Umbilical cord (tissue), 2 donors: Measurements from ENCODE around the gene SDK1. TPM values are rescaled to one million over a fixed set of nuclear protein-coding genes. Genes with fewer than 3 reads are reported as not detected.
A peak's percentile ranks its signal among the peaks of the same experiment; 100 is the strongest.

Experiments
- DNase-seq: peaks from one replicate; pipeline ENCODE4 v3.0.0-alpha.2; 2015; ENCODE audit warnings: low spot score
- total RNA-seq: library from RNA; depleted of rRNA; stranded (reverse); fragments of >200 nt; gene quantifications from one replicate; pipeline ENCODE4 v1.2.3, GENCODE V29; 2014; ENCODE audit warnings: low replicate concordance; ENCODE audit not compliant: insufficient read depth

The SDK1 gene
- total RNA-seq, 1 donor from 2014 or later: 7.9 TPM

DNA sequence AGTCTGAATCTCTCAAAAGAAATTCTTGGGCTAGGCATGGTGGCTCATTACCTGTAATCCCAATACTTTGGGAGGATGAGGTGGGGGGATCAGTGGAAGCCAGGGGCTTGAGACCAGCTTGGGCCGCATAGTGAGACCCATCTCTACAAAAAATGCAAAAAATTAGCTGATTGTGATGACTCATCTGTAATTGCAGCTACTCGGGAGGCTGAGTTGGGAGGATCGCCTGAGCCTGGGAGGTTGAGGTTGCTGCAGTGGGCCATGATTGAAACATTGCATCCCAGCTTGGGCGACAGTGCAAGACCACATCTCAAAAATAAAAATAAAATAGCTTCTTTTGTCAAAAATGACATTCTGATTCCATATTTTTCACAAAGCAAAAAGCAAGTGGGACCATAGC lies 736.3 kb downstream of the SDK1 start:
- DNase-seq: no peak

- no peak for DNase-seq
Measured at GRCh38 chr7:4037877-4038276, 736.8 kb downstream of the SDK1 start.

DNA sequence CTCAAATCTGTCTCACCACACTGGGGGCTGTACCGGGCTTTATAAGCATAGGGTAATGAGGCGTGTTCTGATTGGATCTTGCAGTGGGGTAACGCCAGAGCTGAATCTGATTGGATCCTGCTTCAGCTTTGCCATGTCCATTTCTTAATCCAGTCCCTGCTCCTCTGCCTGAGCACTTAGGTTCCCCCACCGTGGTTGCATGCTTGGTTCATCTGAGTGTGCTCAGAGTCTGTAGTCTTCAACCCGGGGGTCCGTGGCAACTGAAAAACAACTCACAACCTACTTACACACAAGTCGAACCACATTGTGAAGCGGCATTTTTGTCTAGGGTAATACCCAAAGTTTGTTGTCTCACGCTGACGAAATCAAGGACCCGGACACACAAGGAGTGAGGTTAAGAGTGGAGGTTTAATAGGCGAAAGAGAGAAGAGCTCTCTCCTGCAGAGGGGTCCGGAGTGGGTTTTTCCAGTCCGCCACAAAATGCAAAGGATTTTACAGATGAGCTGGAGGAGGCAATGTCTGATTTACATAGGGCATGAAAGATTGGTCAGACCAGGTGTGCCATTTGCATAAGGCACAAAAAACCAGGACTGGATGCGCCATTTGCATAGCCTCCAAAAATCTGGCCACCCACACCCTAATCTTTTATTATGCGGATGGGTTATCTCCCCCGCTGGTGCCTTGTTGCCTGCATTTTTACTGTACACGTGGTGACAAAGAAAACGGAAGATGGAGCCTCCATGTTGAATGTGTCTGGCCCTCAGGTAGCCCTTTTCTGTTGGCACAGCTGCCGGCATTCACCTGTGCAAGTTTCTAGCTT lies 739.3 kb downstream of the SDK1 start:
- DNase-seq: no peak

DNA sequence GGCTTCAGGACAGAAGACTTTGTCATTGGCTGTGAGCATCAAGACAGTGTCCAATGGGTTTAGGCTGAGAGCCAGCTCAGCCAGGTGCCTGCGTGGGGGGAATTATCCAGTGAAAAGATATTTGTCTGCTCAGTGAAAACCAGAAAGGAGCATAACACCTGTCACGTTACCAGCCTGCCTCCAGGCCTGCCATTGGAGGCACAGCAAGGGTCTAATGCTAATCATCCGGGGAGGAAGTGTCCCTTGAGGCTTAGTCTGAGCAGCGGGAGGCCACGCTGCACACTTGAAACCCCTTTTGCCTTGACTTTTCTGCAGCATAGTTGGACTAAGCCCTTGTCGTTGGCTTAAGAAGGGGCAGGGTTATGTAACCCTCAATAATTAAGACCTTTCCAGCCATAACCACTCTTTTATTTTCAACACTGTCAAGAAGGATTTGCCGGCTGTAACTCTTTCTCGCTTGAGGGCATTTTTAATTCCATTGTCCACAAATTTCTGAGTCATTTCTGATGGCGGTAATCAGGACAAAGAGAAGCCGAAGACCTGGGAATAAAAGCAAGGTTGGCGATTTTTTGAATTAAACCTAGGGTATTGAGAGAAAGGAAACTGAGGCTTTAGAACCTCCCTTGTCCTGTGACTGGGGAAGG lies 741.5 kb downstream of the SDK1 start:
- no peak for DNase-seq

GRCh38 chr7:4043988-4044387 lies 742.9 kb downstream of the SDK1 start:
- no peak for DNase-seq

DNA sequence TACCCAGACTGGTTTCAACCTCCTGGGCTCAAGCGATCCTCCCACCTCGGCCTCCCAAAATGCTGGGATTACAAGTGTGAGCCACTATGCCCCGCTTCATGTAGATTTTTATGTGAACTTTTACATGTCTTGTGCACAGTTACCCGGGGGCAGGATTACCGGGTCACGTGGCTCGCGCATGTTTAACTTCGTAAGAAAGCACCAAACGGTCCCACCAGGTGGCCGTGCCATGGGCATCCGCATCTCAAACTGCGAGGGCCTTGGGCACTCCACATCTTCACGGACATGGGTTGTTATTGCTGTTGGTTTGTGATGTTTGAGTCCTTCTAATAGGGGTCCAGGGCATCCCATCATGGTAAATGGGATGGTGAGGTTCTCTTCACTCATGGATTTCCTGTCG lies 744.4 kb downstream of the SDK1 start:
- no peak for DNase-seq

DNA sequence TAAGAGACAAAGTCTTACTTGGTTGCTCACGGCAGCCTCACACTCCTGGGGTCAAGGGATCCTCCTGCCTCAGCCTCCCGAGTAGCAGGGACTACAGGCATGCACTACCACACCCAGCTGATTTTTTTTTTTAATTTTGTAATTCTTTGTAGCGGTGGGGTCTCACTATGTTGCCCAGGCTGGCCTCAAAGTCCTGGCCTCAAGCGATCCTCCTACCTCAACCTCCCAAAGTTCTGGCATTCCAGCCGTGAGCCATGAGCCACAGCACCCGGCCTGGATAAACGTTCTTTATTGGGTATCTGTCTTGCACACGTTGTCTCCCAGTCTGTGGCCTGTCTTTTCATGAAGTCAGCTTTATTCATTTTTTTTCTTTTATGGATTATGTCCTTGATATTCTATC lies 744.9 kb downstream of the SDK1 start:
- DNase-seq: no peak

DNA sequence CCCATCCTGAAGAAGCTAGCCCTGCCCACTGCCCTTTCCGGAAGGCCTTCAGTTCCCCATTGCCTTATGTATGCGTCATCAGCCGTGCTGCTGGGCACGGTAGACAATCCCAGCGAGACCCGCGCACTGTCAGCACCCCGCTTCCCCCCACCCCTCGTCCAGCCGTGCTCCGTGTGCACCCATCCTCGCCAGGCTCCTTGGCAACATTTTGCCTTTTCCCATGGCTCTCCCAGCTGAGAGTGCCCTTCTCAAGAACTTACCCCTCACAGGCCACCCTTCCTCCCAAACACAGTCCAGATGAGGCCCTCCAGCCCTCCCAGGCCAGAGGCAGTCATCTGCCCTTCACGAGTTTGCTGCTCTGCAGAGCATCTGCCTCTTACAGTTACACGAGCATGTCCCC lies 747.3 kb downstream of the SDK1 start:
- no peak for DNase-seq

GRCh38 chr7:4049202-4049601 lies 748.1 kb downstream of the SDK1 start:
- no peak for DNase-seq

DNA sequence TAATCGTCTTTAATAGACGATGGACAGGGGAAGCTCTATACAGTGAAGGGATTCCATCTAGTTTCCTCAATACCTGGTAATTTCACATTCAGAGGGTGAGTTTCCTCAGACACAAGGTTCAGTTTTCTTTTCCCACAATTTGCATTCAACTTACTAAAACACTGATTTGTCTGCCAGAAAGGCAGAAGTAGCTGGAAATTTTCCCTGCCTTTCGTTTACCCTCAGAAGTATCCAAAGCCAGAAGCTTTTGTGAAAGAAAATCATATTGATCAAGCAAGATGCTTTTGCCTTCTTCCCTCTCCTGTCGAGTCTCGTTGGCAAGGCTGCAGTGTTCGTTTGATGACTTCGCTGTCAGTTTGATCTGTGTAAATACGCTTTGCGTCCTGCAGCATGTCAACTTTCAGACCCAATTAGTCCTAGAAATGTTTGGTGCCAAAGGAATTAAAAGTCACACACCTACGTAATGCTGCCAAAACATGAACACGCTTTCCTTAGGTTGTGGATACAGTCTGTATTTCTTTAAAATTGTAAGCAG lies 749.1 kb downstream of the SDK1 start:
- DNase-seq: no peak

DNA sequence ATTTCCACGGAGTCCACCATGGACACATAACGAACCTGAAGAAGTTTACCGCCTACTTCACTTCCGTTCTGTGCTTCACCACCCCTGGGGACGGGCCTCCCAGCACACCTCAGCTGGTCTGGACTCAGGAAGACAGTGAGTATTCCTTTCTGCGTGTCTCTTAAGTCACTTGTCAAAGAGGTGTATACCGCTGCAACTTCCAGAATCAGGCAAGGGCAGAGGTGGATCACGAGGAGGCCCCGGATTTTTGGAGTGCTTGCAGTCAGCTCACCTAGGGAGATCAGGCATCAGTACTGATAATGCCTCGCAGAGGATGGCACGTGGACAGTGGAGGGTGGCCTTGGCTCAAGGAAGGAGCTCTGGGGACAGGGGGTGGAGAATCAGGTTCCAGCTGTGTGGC lies 750.6 kb downstream of the SDK1 start:
- DNase-seq: no peak

DNA sequence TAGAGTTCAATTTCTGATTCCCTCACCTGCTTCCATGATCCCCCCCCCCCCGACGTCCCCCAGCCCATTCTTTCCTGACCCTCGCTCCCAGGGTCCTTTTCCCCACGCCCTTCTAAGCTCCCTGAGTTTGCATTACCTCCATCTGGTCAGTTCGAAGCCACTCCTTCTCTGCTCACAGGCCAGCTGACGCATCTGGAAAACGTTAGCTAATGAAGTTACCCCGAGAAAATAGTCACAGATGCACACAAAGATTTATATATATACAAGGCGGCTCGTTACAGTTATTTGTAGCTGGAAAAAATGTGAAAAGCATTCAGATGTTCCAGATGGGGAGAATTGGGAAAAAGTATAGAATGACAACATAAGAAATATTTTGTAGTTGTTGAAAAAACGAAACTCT lies 751.1 kb downstream of the SDK1 start:
- peak; percentile 50 for DNase-seq

GRCh38 chr7:4054158-4054557 lies 753.1 kb downstream of the SDK1 start:
- no peak for DNase-seq

GRCh38 chr7:4056552-4057288 lies 755.7 kb downstream of the SDK1 start:
- DNase-seq: no peak

DNA sequence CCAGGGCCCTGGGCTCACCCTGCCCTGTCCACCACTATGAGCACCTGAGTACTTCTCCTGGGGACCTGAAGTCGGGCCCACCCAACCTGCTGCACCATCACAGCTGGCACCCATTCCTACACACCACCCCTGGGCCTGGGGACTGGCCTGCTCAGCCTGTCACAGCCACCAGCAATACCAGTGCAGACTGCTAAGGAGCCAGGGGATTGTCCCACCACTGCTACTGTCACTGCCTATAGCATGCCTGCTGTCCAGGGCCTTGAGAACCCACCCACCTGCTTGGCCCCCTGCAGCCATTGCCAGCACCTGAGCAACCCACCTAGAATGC lies 756.2 kb downstream of the SDK1 start:
- DNase-seq: no peak

- no peak for DNase-seq
Measured at GRCh38 chr7:4058158-4058557, 757.1 kb downstream of the SDK1 start.

GRCh38 chr7:4065190-4065589 lies 764.1 kb downstream of the SDK1 start:
- DNase-seq: peak; percentile 61

- no peak for DNase-seq
Measured at GRCh38 chr7:4066206-4066605, 765.2 kb downstream of the SDK1 start.

DNA sequence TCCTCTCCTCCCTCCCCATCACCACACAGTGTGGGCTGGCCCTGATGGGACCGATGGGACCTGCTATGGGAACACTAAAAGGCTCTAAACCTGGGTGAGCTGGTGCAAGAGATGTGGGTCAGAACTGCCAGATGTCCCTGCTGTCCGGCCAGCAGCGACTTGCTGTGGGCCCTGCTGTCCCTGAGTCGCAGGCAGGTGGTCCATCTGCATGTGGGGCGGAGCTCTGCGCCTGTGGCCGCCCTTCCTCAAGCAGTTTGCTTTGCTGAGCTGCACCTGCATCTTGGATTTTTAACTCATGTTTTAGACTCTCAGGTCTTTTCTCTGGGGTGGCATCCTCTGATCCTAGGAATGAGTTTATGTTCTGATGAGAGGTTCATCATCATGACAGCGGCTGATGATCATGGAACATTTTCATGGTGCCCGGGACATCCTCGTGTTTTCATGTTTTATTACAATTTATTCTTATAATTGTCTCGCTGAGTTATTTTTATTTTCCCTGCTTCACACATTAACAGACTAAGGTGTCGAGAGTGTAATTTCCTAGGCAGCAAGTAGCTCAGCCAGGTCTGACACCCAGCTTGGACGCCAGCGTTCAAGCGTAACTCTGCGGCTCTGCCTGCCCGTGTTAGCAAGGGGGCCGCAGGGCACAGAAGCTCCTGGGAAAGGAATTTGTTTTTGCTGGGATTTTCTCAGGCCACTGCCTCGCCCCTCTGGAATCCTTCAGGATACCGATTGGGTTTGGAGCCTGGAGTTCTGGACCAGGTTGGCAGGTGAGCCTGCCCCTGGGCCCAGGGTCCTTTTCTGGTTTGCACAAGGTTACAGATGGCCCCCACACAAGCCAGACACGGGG lies 765.8 kb downstream of the SDK1 start:
- no peak for DNase-seq

DNA sequence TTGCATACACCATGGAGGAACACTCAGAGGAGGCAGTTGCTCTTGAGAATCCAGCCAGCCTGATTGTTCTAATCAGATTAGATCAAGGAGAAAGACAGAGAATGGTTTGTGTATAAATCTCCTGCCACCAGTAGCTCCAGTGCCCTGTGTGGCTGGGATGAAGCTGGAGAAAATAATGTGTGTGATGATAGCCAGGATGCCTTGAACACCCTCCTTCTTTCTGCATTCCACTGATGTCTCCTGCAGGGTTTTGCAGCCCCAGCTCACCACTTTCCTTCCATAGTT lies 766.4 kb downstream of the SDK1 start:
- DNase-seq: no peak

DNA sequence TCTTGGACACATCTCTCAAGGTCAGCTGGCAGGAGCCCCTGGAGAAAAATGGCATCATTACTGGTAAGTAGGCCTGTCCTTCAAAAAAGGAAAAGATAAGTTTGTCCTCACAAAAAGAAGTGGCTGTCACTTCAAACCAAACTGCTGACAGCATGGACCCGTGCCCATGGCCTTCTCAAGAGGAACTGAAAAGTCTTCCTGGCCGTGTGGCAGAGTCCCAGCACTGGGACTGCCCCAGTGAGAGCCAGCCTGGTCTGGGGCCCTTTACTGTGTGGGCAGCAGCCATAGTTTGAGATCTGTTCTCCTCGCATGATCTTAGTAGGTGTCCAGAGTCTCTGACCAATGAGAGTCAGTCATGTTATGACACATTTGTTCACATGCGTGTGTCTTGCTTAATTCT lies 766.8 kb downstream of the SDK1 start:
- no peak for DNase-seq

DNA sequence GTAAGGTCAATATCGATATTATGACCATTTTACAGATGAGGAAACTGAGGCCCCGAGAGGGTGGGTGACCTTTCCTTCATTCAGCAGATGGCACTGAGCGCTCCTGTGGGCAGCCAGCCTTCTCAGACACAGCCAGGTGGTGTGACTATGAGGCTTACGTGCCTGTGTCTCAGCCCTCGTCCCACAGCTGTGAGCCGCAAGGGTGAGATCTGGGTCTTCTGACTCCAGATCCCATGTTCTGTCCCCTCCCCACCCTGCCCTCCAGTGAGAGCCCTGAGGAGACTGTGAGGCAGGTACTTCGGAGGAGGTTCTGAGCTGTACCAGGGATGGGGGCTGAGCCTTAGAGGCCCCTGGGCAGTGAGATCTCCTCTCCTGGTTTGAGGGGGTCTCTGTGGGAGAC lies 767.2 kb downstream of the SDK1 start:
- DNase-seq: no peak
